IPS DF 6.9 (cell line): Measurements from ENCODE around the gene USH1C.

Source experiments
- DNase-seq: peaks from one replicate; pipeline ENCODE4 v3.0.0-alpha.2; 2013; ENCODE audit warnings: low read depth, low spot score
- H3K27ac ChIP-seq: one replicate; pipeline ENCODE4 v1.5.1; 2013; ENCODE audit warnings: low read length, control low read depth
- H3K27me3 ChIP-seq: 2 replicates; pipeline ENCODE4 v1.6.1; 2013; ENCODE audit warnings: mild to moderate bottlenecking, low read length; ENCODE audit not compliant: control insufficient read depth, insufficient read depth
- H3K36me3 ChIP-seq: 2 replicates; pipeline ENCODE4 v1.6.1; 2013; ENCODE audit warnings: low read length; ENCODE audit not compliant: control insufficient read depth, insufficient read depth
- H3K4me1 ChIP-seq: 2 replicates; pipeline ENCODE4 v1.6.1; 2013; ENCODE audit warnings: low read length; ENCODE audit not compliant: control insufficient read depth, insufficient read depth
- H3K4me3 ChIP-seq: 2 replicates; pipeline ENCODE4 v1.5.1; 2013; ENCODE audit warnings: mild to moderate bottlenecking, low read length
- H3K9me3 ChIP-seq: 2 replicates; pipeline ENCODE4 v1.6.1; 2013; ENCODE audit warnings: low read length, inconsistent platforms; ENCODE audit not compliant: control insufficient read depth, insufficient read depth
- WGBS: extraction: QIAGEN DNeasy Blood & Tissue Kit; methylation state at CpG from one replicate; pipeline ENCODE4 v1.1.7; 2013; ENCODE audit warnings: mixed read lengths, missing lambda C conversion rate; ENCODE audit not compliant: insufficient read length, insufficient coverage; 5-methylcytosine and 5-hydroxymethylcytosine counted together

The USH1C gene

DNA sequence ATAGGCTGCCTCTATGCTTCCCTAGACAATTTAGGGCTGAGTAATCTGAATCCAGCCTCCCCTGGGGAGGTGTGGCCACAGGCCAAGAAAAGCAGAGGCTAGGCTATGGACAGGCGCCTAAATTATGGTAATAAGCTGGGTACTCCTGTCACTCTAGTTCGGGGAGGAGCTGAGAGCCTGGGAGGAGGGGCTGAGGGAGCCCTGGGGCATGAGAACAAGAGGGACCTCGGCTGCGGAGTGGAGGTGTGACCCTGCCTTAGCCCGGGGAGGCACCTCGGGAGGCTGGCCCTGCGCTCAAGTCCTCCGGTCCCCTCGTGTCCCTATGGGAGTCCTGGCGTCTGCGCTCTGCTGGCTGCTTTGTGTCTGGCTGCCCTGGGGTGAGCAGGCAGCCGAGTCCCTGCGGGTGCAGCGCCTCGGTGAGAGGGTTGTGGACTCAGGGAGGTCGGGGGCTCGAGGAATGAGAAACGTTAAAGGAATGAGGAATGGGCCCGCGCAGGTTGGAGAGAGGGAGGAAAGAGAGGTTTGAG, 2.9 kb upstream of the USH1C start, which contains the start of gene OTOG:
Gene OTOG (plus strand): TSS at position 209 of the 527 bp plus-strand sequence. CDS start 114 bp downstream, at position 323.
- H3K36me3 ChIP-seq: no peaks in the 10 kb centered on the region
- no peaks in the 10 kb centered on the region for H3K9me3 ChIP-seq
- peak within 1 kb of the TSS; percentile 37; the same call in 1 of the 2 replicates for H3K4me3 ChIP-seq
- peaks cover 8% of the 10 kb centered on the region for H3K4me1 ChIP-seq
- WGBS: no CpG with 5 or more reads among the region's 20 CpGs
- peak; percentile 63 for DNase-seq
- no peaks in the 10 kb centered on the region for H3K27me3 ChIP-seq
- H3K27ac ChIP-seq: no peak within 1 kb of the TSS

DNA sequence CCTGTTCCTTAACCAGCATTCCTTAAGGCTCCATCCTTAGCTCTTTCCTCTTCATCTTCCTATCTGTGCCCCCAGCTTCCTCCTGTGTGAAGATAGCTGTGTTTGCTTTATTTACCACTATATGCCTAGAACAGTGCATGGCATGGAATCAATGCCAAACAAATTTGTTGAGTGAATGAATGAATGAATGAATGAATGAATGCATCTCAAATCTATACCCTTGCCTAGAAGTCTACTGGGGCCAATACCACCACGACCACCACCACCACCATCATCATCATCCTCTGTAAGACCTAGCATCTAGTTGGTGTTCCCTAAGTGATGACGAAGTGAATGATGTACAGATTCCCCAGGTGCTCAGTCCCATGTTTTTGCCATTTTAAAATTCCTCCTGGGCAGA, 2.0 kb upstream of the USH1C start:
- no peak for DNase-seq
- Histone ChIP-seq H3K9me3 (no peaks in the 10 kb centered on the region), H3K36me3 (no peaks in the 10 kb centered on the region), H3K4me1 (peaks cover 8% of the 10 kb centered on the region), H3K27me3 (no peaks in the 10 kb centered on the region), H3K27ac (no peak overlapping the region), H3K4me3 (no peak overlapping the region)
- WGBS: no CpG with 5 or more reads among the region's 2 CpGs

DNA sequence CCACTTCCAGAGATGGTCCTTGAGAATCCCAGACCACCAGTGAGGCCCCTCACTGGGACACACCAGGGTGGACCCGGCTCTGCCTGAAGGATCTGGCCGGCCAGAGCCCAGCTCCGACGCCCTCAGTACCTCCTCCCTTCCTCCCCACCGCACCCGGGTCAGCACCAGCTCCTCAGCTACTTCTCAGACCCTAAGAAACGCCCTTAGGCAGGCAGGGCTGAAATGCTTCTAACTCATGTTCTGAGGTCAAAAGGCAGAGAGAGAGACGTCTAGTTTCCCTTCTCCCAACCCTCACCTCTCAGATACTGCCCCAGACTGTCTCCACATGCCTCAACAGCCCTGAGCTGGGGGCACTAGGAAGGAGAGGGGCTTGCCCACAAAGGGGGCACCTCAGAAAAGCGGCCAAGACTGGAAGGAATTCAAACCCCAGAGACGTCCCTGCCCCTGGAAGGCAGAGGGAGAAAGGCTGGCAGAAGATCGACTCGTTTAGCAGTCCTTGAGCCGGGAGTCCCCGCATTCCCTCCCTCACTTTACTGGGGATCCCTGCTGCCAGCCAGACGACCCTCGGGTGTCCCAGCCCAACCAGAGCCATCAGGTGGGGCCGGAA, 539 bp downstream of the USH1C start:
- H3K4me3 ChIP-seq: peak overlapping the region; percentile 63; the same call in 1 of the 2 replicates
- WGBS: no CpG with 5 or more reads among the region's 17 CpGs

DNA sequence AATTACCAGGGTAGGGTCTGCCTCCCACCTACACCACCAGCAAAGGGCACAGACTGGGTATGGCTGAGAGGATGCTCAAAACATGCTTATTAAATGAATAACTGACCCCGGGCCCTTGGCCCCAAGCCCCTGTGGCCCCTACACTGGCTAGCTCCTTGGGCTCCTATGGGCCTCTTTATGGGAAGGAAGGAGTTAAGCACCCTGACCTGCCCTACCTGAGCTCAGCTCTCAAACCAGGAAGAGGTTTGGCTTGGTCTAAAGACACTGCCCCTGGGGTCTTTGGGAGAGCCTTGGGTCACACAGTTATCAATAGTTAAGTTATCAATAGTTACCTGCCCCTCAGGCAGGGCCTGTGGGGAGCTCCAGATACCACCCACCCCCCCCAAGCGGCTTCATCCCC, 1.2 kb downstream of the USH1C start:
- H3K27ac ChIP-seq: no peak overlapping the region

More for the DNA sequence above, 539 bp downstream of the USH1C start:
- no peak overlapping the region for H3K27ac ChIP-seq
- no peaks in the 10 kb centered on the region for H3K9me3 ChIP-seq
- H3K4me1 ChIP-seq: peaks cover 8% of the 10 kb centered on the region
- H3K27me3 ChIP-seq: no peaks in the 10 kb centered on the region
- DNase-seq: no peak
- H3K36me3 ChIP-seq: no peaks in the 10 kb centered on the region

DNA sequence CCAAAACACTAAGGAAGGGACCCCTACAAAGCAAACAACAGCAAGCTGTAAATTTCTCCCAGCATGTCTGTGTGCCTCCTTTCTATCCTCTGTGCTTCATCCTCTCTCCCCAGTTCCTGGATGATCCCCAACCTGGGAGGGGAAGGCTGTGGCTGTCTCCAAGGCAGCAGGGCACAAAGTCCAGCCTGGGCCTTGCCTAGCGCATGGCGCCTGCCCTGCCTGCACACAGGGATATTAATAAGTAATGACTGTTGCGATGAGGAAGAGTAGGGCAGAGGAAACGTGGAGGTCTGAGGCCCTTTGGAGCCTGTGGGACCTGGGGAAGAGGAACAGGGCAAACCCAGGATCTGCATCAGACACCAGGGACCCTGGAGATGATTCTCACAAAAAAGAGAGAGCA, 2.0 kb downstream of the USH1C start:
- no peak for DNase-seq
- Histone ChIP-seq H3K4me3 (no peak overlapping the region), H3K9me3 (no peaks in the 10 kb centered on the region), H3K36me3 (no peaks in the 10 kb centered on the region), H3K27me3 (no peaks in the 10 kb centered on the region), H3K4me1 (peaks cover 5% of the 10 kb centered on the region), H3K27ac (no peak overlapping the region)
- no CpG with 5 or more reads among the region's 4 CpGs for WGBS

More for the DNA sequence above, 1.2 kb downstream of the USH1C start:
- H3K27me3 ChIP-seq: no peaks in the 10 kb centered on the region
- no peak overlapping the region for H3K4me3 ChIP-seq
- H3K36me3 ChIP-seq: no peaks in the 10 kb centered on the region
- H3K9me3 ChIP-seq: no peaks in the 10 kb centered on the region
- peaks cover 8% of the 10 kb centered on the region for H3K4me1 ChIP-seq
- no CpG with 5 or more reads among the region's 2 CpGs for WGBS
- no peak for DNase-seq

DNA sequence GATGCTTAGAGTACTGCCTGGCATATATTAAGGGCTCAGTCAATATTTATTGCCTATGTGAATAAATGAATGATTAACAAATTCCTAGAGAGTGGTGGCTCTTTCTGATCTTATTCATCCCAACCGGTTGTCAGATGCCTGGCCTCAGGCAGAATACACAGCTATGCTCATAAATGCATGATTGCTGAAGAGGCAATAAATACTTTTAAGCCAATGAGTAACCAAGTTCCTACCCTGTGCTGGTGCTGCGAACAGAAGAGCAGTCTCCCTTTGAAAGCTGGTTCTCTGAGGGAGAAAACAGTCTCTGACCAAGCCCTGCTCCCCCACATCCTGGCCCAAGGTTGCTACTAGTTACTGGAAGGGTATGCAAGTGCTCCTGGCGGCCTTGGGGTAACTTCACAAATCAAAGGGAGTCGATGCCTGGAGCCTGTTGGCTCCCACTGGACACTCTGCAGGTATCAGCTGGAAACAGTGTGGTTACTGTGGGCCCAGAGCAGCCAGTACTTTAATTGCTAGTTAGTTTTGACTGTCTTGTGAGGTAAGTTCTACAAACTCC, 2.8 kb downstream of the USH1C start:
- Histone ChIP-seq H3K4me1 (peaks cover 2% of the 10 kb centered on the region), H3K9me3 (no peaks in the 10 kb centered on the region), H3K36me3 (no peaks in the 10 kb centered on the region), H3K27me3 (no peaks in the 10 kb centered on the region), H3K27ac (no peak overlapping the region), H3K4me3 (no peak overlapping the region)
- no CpG with 5 or more reads among the region's 4 CpGs for WGBS
- no peak for DNase-seq

GRCh38 chr11:17540807-17541206, 3.4 kb downstream of the USH1C start:
- Histone ChIP-seq H3K9me3 (no peaks in the 10 kb centered on the region), H3K4me1 (peaks cover 2% of the 10 kb centered on the region), H3K36me3 (no peaks in the 10 kb centered on the region), H3K27me3 (no peaks in the 10 kb centered on the region), H3K4me3 (no peak overlapping the region), H3K27ac (no peak overlapping the region)
- DNase-seq: no peak
- no CpG with 5 or more reads among the region's 4 CpGs for WGBS

GRCh38 chr11:17538731-17539130, 5.5 kb downstream of the USH1C start:
- DNase-seq: no peak
- Histone ChIP-seq H3K4me3 (no peak overlapping the region), H3K27me3 (no peaks in the 10 kb centered on the region), H3K27ac (no peak overlapping the region), H3K36me3 (no peaks in the 10 kb centered on the region), H3K4me1 (peaks cover 2% of the 10 kb centered on the region), H3K9me3 (no peaks in the 10 kb centered on the region)
- no CpG with 5 or more reads among the region's 3 CpGs for WGBS

GRCh38 chr11:17538054-17538453, 6.2 kb downstream of the USH1C start:
- Histone ChIP-seq H3K27me3 (no peaks in the 10 kb centered on the region), H3K27ac (no peak overlapping the region), H3K9me3 (no peaks in the 10 kb centered on the region), H3K36me3 (no peaks in the 10 kb centered on the region), H3K4me1 (peaks cover 2% of the 10 kb centered on the region), H3K4me3 (no peak overlapping the region)
- no peak for DNase-seq
- WGBS: no CpG with 5 or more reads among the region's 1 CpG

DNA sequence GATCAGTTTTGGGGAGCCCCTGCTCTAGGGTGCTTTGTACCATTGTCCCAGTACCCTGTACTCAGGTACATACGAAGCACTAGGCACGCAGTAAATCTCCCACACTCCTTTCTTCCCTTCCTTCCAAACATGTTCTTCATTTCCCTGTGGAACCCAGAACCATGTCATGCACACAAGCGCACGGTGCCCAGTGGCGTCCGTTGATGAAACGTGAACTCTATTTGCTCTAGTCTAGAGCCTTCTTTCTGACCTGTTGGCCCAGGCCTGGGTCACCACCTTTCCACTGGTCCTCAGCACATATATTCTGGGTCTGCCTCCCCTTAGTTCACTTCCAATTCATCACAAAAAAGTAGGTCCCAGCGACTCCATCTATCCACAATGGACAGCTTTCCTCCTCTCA, 7.0 kb downstream of the USH1C start:
- Histone ChIP-seq H3K36me3 (no peaks in the 10 kb centered on the region), H3K27ac (no peak overlapping the region), H3K4me1 (no peaks in the 10 kb centered on the region; the same call in 1 of the 2 replicates), H3K4me3 (no peak overlapping the region), H3K27me3 (no peaks in the 10 kb centered on the region), H3K9me3 (no peaks in the 10 kb centered on the region)
- no CpG with 5 or more reads among the region's 8 CpGs for WGBS
- no peak for DNase-seq

- Histone ChIP-seq H3K27me3 (no peaks in the 10 kb centered on the region), H3K27ac (no peak overlapping the region), H3K36me3 (no peaks in the 10 kb centered on the region), H3K4me3 (no peak overlapping the region), H3K4me1 (no peaks in the 10 kb centered on the region), H3K9me3 (no peaks in the 10 kb centered on the region)
- no CpG with 5 or more reads among the region's 3 CpGs for WGBS
- DNase-seq: no peak
Observed at GRCh38 chr11:17535488-17535887, 8.7 kb downstream of the USH1C start.
